ENCODE measurements around the gene RAB3A.

GRCh38 chr19:18203863-18204393 lies at the start of gene RAB3A:
- TF ChIP-seq POLR2A (IDR thresholded peaks at IDR 0.05; ENCODE audit: extremely low read depth, insufficient read length) (no peak), CTCF (IDR thresholded peaks at IDR 0.05; ENCODE audit: low read depth, low read length) (no peak), MAX (IDR thresholded peaks at IDR 0.05; ENCODE audit: low read depth, low read length) (0 out of 2 replicates have a peak, but pooled peaks have one; percentile 7), MYC (IDR thresholded peaks at IDR 0.05; ENCODE audit: low read depth, low read length) (0 out of 2 replicates have a peak, but pooled peaks have one; percentile 7)

All from NB4 (cell line).